Endothelial cell (in vitro differentiated cells): ENCODE measurements around the gene ZFP92. TPM values are rescaled to one million over a fixed set of nuclear protein-coding genes. Genes with fewer than 3 reads are reported as not detected.

ENCODE experiments used
- DNase-seq: peaks from one replicate; pipeline ENCODE4 v3.0.0; 2021; ENCODE audit warnings: low spot score
- H3K27ac Mint-ChIP-seq: one replicate; pipeline ENCODE4 v1.8.0; 2021; ENCODE audit warnings: mixed read lengths, inconsistent platforms; ENCODE audit not compliant: unreplicated experiment
- H3K27me3 Mint-ChIP-seq: one replicate; pipeline ENCODE4 v1.8.0; 2021; ENCODE audit warnings: mild to moderate bottlenecking, moderate library complexity, mixed read lengths, inconsistent platforms; ENCODE audit not compliant: unreplicated experiment
- H3K36me3 Mint-ChIP-seq: one replicate; pipeline ENCODE4 v1.8.0; 2021; ENCODE audit warnings: mild to moderate bottlenecking, low read depth, mixed read lengths, inconsistent platforms; ENCODE audit not compliant: unreplicated experiment
- H3K4me1 Mint-ChIP-seq: one replicate; pipeline ENCODE4 v1.8.0; 2021; ENCODE audit warnings: mild to moderate bottlenecking, mixed read lengths, inconsistent platforms; ENCODE audit not compliant: unreplicated experiment
- H3K4me3 Mint-ChIP-seq: one replicate; pipeline ENCODE4 v1.8.0; 2021; ENCODE audit warnings: mild to moderate bottlenecking, mixed read lengths, inconsistent platforms; ENCODE audit not compliant: unreplicated experiment
- H3K9me3 Mint-ChIP-seq: one replicate; pipeline ENCODE4 v1.8.0; 2021; ENCODE audit warnings: mixed read lengths, inconsistent platforms; ENCODE audit not compliant: unreplicated experiment
- CTCF ChIP-seq: fragments of 200-600 bp; sonication (generic); IDR thresholded peaks from one replicate; pipeline ENCODE4 v1.5.0; 2021; ENCODE audit warnings: antibody characterized with exemption; ENCODE audit not compliant: unreplicated experiment
- total RNA-seq: library from RNA; stranded (reverse); fragmentation: NEBNext Ultra II Directional; extraction: Animal tissue kit (Norgen Biotek cat#: 25700); gene quantifications from one replicate; pipeline ENCODE4 v1.2.1, GENCODE V29; 2021; ENCODE audit not compliant: unreplicated experiment

ZFP92 gene
- total RNA-seq, 1 donor from 2014 or later = 0.49 TPM

GRCh38 chrX:153442463-153442862 lies 31.2 kb downstream of the ZFP92 start:
- Mint-ChIP-seq H3K4me1 (no peaks in the 10 kb centered on the region), H3K36me3 (no peaks in the 10 kb centered on the region), H3K9me3 (no peaks in the 10 kb centered on the region), H3K27me3 (peaks cover 2% of the 10 kb centered on the region), H3K4me3 (no peak overlapping the region), H3K27ac (no peak overlapping the region)
- DNase-seq = no peak
- no peak for TF ChIP-seq CTCF

- no peaks in the 10 kb centered on the region for H3K9me3 Mint-ChIP-seq
- H3K27me3 Mint-ChIP-seq = peaks cover 2% of the 10 kb centered on the region
- no peak for DNase-seq
- H3K36me3 Mint-ChIP-seq = no peaks in the 10 kb centered on the region
- no peak for TF ChIP-seq CTCF
- no peak overlapping the region for H3K4me3 Mint-ChIP-seq
- H3K4me1 Mint-ChIP-seq = no peaks in the 10 kb centered on the region
- H3K27ac Mint-ChIP-seq = no peak overlapping the region
Observed at GRCh38 chrX:153443476-153444332, 32.4 kb downstream of the ZFP92 start.

GRCh38 chrX:153444333-153445011 lies 33.2 kb downstream of the ZFP92 start:
- TF ChIP-seq CTCF = no peak
- no peak for DNase-seq
- peaks cover 5% of the 10 kb centered on the region for H3K27me3 Mint-ChIP-seq
- H3K4me3 Mint-ChIP-seq = no peak overlapping the region
- H3K9me3 Mint-ChIP-seq = no peaks in the 10 kb centered on the region
- H3K27ac Mint-ChIP-seq = no peak overlapping the region
- no peaks in the 10 kb centered on the region for H3K36me3 Mint-ChIP-seq
- no peaks in the 10 kb centered on the region for H3K4me1 Mint-ChIP-seq

- no peaks in the 10 kb centered on the region for H3K4me1 Mint-ChIP-seq
- no peak for DNase-seq
- no peaks in the 10 kb centered on the region for H3K9me3 Mint-ChIP-seq
- H3K36me3 Mint-ChIP-seq = no peaks in the 10 kb centered on the region
- no peak for TF ChIP-seq CTCF
- no peak overlapping the region for H3K4me3 Mint-ChIP-seq
- H3K27ac Mint-ChIP-seq = no peak overlapping the region
- peaks cover 3% of the 10 kb centered on the region for H3K27me3 Mint-ChIP-seq
Observed at GRCh38 chrX:153445106-153445855, 34.0 kb downstream of the ZFP92 start.
